Activated CD8-positive, alpha-beta memory T cell treated with anti-CD3 and anti-CD28 coated beads for 1 hour (primary cell): ENCODE measurements around the gene FAM227A.

Source experiments
- DNase-seq, 2 donors: peaks; one replicate each; pipeline ENCODE4 v3.0.0-alpha.2; 2020; ENCODE audit warnings: low read depth in 1 of 2; ENCODE audit errors: extremely low read depth in 1 of 2

The FAM227A gene

DNA sequence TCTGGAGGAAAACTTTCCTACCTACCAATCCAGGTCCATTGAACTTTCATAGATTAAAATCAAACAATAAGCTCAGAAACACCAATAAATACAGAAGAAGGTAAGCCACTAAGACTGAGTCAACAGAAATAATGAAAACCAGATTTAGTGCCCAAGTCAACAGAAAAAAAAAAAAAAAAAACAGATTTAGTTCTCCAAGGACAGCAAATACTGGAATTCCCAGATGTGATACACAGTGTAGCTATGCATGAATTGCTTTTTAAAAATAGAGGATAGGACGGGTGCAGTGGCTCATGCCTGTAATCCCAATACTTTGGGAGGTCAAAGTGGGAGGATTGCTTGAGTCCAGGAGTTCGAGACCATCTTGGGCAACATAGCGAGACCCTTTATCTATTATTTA is 101.9 kb downstream of the FAM227A start:
- no peak for DNase-seq

DNA sequence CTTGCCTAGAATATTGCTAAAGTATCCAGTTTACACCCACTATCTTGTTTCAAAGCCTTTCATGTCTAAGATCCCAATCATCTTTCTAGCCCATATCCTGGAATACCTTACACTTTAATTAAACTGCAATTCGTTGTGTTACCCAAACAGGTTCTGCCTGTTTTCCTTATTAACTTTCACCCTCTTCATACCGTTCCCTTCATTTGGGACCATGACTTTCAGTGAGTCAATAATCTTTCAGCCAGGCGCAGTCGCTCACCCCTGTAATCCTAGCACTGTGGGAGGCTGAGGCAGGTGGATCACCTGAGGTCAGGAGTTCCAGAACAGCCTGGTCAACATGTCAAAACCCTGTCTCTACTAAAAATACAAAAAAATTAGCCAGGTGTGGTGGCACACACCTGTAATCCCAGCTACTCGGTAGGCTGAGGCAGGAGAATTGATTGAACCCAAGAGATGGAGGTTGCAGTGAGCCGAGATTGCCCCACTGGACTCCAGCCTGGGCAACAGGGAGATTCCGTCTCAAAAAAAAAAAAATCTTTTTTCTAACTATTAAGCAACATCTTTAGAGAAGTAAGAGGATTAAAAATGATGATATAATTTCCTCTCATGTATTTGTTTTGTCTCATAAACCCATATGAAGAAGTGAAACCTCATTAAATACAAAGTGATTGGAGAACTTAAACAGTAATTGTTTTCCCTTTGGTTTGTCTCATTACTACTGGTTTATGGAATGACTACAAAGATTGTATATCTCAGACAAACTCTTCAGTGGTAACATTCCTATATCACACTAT is 106.9 kb downstream of the FAM227A start:
- no peak for DNase-seq

DNA sequence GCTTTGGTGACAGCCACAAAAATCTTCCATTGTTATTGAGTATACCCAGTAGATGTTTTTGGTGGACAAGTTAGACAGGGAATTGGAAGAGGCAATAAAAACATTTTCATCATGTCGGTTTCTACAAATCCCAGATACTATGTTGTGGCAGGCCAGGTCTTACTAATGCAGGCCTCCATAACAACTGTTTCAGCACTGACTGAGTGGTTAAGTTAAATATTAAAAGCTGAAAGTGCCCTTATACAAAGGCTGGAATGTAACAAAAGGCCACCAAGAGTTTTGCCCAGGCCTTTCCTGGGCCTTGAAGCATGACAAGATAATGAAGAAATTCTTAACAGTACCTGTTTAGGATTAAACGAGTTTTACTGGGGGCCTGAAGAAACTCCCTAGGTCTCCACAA is 115.5 kb downstream of the FAM227A start:
- no peak for DNase-seq

DNA sequence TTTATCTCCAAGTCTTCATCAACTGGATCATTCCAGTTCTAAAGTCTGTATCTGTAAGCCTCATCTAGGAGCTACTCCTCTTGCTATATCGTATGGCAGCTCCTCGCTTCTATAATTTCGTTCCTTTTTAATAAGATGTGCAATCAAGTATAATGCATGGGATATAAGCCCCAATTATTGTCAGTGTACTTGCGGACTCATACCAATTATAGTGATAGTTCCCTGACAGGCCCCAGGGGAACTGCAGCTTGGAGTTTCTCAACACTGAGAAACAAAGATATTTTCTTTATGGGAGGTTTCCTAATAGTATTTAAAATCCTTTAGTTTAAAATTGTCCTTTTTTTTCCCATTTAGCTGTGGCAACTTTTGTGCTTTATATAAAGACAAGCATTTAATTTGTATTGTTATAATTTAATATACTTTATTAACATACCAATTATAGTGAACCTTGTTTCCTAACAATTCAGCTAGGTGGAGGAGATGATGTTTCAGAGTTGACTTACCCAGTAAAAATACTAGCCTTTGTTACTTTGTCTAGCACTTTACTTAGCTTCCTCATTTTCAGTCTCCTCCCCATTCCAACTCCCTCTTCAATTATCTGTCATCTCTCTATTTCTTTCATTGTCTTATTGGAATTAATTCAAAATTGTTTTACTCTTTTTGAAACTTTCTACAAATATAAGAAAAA is 124.8 kb downstream of the FAM227A start:
- DNase-seq: no peak
